Fibroblast of pulmonary artery (primary cell): ENCODE data around the gene CWC27.

ENCODE experiments used
- DNase-seq: peaks from one replicate; pipeline ENCODE4 v3.0.0-alpha.2; 2010; ENCODE audit warnings: low read depth
- H3K4me3 ChIP-seq: replicated peaks from 2 replicates; pipeline ENCODE4 v1.5.1; 2011; ENCODE audit warnings: low read depth, mild to moderate bottlenecking, control low read depth, low read length, moderate library complexity
- CTCF ChIP-seq: IDR thresholded peaks from 2 replicates; pipeline ENCODE4 v1.5.1; 2011; ENCODE audit warnings: mild to moderate bottlenecking, control low read depth, low read length, inconsistent platforms; ENCODE audit errors: missing control alignments

CWC27 gene

GRCh38 chr5:64944868-64945267 lies 176.1 kb downstream of the CWC27 start:
- TF ChIP-seq CTCF = no peak
- H3K4me3 ChIP-seq = no peak overlapping the region
- DNase-seq = no peak

GRCh38 chr5:64947031-64947430 lies 178.3 kb downstream of the CWC27 start:
- peak; percentile 74 for DNase-seq
- H3K4me3 ChIP-seq = no peak overlapping the region
- TF ChIP-seq CTCF = no peak

- TF ChIP-seq CTCF = no peak
- no peak for DNase-seq
- no peak overlapping the region for H3K4me3 ChIP-seq
Observed at GRCh38 chr5:64947801-64948200, 179.1 kb downstream of the CWC27 start.

GRCh38 chr5:64949331-64949730 lies 180.6 kb downstream of the CWC27 start:
- DNase-seq = no peak
- no peak overlapping the region for H3K4me3 ChIP-seq
- no peak for TF ChIP-seq CTCF

GRCh38 chr5:64952951-64953673 lies 184.4 kb downstream of the CWC27 start:
- H3K4me3 ChIP-seq = no peak overlapping the region
- peak; percentile 58 for DNase-seq
- TF ChIP-seq CTCF = no peak

- TF ChIP-seq CTCF = no peak
- H3K4me3 ChIP-seq = no peak overlapping the region
- no peak for DNase-seq
Observed at GRCh38 chr5:64954518-64954917, 185.8 kb downstream of the CWC27 start.
